HS-5 (cell line): ENCODE results near the gene SLC25A48.

Source experiments
- DNase-seq: peaks from one replicate; pipeline ENCODE4 v3.0.0-alpha.2; 2012; ENCODE audit warnings: low read depth

The SLC25A48 gene, protein sequence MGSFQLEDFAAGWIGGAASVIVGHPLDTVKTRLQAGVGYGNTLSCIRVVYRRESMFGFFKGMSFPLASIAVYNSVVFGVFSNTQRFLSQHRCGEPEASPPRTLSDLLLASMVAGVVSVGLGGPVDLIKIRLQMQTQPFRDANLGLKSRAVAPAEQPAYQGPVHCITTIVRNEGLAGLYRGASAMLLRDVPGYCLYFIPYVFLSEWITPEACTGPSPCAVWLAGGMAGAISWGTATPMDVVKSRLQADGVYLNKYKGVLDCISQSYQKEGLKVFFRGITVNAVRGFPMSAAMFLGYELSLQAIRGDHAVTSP

DNA sequence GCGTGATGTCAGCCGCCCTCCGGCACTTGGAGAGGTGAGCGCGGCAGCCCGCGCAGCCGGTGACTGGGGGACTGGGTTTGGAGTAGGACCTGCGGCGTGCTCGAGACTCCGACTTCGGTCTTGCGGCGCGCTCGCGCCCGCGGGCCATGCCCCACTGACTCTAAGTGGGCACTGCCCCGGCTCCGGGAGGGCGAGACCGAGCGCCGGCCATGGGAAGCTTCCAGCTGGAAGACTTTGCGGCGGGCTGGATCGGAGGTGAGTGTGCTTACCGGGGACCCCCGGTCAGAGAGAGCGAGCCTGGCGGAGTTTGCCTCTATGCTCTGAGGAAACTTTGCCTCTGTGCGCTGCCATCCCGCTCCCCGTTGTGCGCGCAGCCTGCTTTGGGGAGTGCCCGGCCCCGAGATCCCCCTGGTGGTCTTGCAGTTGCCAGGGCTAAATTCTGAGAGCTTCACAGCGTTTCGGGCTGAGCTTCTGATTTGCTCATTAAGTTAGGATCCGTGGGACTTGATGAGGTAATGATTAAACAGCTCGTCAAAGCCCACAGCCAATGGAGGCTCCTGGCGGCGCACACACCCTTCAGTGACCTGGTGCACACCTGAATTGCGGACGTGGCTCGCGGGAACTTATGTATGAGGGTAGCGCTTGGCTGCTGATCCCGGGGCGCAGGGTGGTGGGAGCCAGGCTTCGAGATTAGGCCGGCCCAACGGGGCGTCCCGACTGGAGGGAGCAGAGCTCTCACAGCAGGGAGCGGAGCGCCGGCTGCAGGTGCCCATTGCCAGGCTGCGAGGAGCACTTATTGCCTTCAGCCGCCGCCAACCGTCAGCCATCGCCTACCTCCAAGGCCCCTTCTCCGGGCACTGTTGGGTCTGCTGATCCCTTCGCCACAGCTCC is at the start of gene SLC25A48:
Gene SLC25A48, plus strand, starts transcription at position 25 of the 891 bp plus-strand sequence. Its CDS starts 185 bp downstream, at position 210.
- no peak for DNase-seq

DNA sequence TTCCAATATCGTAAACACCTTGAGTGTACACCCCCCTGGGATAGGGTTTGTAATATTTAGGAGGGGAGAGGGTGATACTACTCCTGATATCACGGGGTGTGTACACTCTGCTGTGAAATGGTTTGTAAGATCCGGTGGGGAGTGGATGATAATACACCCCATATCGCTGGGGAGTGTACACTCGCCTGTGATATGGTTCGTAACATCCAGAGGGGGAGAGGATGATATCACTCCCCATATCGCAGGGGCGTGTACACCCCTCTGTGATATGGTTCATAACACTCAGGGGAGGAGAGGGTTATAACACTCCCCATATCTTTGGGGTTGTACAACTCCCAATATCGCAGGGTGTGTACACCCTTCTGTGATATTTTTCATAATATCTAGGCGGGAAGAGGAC is 33.8 kb upstream of the SLC25A48 start:
- DNase-seq = no peak

DNA sequence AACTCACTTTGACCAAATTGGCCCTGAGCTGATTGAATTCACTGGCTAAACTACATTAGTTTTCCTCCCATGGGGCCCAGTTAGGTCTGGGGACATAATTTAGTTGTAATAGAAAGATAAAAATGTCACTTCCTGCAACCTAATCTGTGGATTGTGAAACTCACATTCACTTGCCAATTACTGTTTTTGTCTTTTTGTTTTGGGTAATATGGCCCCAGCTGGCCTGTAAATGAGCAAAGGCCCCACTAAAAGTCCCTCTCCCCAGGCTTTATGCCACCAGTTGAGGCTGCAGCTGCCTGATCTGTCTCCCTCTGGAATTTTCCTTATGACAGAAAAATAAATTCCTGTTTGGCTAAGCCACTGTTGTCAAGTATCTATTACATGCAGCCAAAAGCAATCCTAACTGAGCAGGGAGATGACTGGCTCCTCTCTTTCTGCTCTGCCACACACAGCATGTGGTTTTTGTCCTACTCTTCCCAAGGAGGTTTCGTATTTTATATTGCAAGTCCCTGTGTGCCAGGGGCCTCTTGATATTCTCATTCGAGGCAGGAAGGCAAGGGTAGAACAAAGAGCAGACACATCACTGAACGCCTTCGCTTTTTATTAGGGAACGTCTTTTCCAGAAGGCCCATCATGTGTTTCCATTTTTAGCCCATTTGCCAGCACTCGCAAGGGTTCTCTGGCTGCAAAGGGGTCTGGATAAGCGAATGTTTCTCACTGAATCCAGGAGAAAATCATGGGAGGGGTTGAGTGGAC is 24.1 kb upstream of the SLC25A48 start:
- DNase-seq = no peak

DNA sequence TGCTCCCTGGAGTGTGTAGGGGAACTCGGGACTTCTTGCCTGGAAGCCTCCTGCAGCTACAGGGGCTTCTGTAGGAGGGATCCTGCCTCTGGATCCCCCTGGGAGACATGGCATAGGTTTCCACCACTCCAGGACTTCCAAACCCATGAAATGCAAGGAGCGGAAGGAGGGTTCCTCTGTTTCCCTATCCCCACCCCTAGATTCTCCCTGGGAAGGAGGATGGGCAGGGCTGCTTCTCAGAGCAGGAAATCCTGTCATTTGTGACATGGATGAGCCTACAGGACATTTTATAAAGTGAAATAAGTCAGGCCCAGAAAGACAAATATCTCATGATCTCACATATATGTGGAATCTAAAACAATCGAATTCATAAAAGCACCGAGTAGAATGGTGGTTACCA is 23.5 kb upstream of the SLC25A48 start:
- DNase-seq = no peak

DNA sequence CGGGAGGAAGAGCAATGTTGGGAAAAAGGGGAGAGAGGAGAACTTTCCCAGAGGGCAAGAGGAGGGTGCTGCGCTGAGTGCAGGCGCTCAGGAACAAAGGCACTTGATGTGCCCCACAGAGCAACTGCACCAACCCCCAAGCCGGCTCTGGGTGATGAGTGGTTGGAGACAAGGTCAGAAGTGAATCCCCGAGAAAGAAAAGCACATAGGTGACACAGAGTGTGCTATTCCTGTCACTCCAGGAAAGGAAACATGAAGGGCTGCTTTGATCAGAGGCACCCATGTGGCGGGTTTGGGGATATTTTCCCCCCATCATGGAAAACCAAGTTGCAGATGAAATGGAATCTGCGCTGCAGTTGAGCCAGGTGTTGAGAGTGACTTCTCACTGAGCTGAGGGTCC is 20.7 kb upstream of the SLC25A48 start:
- DNase-seq = no peak

DNA sequence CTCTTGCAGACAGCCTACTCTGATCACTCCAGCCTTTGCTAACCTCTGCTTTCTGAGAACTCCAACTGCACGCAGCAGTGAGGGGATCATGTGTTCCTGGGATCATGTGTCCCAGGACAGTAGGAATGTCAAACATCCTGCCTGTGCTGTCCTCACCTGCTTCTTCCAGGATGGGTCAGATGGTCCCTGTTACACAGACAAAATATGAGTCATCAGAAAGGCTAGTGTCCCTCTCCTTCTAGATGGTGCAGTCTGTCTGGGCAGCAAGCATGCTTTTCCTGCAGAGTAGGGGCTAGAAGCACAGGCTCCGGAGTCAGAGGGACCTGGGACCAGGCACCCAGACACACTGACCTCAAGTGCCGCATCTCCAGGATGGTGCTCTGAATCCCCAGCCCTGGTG is 20.1 kb upstream of the SLC25A48 start:
- no peak for DNase-seq

DNA sequence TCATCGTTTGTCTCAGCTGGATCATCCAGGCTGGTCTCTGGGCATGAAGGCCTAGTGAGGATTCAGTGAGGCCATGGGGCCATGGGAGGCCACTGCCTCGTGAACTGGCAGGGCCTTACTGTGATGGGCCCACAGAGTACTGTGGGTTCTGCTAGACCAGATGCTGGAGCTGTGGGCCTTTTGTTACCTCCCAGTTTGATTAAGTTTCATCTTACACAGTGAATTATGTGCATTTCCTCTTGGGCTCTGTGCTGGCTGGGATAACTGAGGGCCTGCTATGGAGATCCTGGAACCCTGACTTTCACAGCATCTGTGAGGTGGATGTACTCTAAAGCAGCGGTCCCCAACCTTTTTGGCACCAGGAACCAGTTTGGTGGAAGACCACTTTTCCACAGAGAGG is 19.7 kb upstream of the SLC25A48 start:
- DNase-seq = no peak

DNA sequence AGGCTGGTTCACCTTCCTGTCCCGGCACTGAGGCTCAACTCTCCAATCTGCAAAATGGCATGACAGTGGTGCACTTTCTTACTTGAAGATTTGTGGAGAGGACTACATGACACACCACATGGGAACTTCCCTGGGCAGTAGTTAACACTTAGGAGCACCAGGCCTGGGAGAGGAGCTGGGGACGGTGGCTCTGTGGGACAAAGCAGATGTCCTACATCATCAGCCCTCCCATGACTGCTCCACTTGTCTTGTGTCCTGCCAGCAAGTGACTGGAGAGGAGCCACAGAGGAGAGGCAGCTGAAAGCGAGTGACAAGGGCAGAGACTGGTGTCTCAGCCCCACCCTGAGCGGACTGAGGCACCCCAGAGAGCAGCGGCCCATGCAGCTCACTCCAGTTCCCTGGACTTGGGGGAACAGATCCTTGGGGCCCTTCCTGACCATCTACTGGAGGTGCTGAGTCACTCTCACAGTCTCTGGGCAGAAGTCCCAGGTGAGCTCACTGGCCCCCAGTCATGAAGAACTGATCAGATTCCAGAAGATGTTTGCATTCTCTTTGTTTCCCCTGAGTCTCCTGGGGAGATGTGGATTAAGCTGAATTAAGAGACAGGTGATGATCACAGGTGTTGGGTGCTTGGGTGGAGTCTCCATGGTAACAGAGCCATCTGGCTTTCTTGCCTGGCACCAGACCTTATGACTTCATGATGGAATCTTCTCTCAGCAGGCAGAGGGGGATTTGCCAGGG is 13.2 kb upstream of the SLC25A48 start:
- DNase-seq = no peak

DNA sequence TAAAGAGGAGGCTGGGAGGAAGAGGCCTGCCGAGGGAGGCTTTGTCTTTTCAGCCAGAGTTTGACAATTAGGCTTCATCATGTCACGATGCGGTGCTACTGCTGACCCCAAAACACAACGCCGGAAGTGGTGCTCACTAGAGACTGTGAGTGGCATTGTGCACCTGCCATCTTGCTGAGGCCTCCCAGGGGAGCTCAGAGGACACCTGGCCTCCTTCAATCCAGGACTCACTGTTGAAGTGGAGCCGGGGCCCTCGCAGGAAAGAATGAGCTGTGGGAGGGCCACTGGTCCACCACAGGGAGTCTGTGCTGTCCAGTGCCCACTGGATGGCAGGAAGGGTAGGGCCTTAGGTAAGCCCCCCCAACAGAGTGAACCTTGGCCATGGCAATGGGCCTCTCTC is 12.7 kb upstream of the SLC25A48 start:
- no peak for DNase-seq

DNA sequence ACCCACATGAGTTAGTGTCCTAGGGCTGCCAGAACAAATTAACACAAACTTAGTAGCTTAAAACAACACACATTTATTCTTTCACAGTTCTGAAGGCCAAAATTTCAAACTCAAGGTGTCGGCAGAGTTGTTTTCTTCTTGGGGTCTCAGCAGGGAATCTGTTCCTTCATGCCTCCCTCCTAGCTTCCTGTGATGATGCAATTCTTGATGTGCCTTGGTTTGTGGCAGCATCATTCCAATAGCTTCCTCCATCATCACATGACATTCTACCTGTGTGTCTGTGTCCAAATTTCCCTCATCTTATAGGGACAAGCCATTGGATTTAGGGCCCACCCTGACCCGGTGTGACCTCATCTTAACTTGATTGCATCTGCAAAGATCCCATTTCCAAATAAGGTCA is 12.2 kb upstream of the SLC25A48 start:
- DNase-seq = no peak

DNA sequence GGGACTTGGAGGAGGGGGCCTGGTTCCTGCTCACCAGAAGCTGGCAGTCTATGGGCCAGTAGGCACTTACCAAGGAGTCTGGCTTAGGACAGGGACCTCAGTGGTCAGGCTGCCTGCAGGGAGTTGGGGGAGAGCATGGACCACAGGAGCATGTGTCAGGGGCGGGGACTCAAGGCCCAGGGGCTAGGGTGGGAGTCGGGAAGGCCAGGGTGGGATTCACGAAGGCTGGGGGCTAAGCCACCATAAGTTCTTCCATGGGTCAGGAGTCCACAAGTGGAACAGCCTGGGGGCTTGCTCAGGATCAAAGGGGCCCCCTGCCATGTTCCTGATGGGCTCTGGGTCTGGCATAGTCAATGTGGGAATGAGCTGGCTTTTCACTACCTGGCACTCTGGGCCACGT is 11.5 kb upstream of the SLC25A48 start:
- no peak for DNase-seq

DNA sequence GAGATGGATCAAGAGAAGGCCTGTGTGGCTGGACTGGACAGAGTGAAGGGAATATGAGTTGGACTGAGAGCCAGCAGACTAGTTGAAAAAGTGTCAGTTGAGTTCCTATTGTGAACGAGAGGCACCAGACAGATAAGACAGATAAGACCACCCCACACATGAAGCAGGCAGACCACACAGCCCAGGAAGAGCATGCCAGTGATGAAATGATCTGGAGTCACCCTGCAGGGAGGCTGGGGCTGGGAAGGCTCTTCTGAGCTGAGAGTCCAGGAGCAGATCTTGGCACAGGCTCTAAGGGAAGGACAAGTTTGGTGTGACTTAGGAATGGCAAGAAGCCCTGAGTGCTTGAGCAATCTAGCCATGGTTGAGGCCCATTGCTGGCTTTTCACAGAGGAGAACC is 10.6 kb upstream of the SLC25A48 start:
- DNase-seq = no peak

DNA sequence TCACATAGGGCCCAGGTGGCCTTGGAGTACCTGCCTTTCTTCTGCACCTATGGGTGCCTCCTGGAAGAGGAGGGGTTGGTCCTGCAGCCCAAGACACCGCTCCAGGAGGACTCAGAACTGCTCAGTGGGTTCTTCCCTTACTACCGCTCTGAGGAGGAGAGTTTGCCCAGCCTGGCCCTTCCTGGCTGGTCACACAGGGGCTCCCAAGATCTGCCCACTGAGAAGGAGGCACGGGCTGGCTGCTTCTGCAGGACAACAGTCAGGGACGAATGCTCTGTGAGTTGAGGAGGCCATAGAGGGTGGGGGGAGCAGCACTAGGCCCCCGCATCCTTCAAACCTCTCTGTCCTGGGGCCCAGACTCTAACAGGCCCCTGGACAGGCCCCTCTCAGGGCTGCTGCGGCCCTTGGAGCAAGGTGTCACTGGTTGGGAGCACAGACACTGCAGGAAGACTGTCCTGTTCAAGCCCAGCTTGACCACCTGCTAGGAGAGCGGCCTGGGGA is 9.9 kb upstream of the SLC25A48 start:
- DNase-seq = no peak

DNA sequence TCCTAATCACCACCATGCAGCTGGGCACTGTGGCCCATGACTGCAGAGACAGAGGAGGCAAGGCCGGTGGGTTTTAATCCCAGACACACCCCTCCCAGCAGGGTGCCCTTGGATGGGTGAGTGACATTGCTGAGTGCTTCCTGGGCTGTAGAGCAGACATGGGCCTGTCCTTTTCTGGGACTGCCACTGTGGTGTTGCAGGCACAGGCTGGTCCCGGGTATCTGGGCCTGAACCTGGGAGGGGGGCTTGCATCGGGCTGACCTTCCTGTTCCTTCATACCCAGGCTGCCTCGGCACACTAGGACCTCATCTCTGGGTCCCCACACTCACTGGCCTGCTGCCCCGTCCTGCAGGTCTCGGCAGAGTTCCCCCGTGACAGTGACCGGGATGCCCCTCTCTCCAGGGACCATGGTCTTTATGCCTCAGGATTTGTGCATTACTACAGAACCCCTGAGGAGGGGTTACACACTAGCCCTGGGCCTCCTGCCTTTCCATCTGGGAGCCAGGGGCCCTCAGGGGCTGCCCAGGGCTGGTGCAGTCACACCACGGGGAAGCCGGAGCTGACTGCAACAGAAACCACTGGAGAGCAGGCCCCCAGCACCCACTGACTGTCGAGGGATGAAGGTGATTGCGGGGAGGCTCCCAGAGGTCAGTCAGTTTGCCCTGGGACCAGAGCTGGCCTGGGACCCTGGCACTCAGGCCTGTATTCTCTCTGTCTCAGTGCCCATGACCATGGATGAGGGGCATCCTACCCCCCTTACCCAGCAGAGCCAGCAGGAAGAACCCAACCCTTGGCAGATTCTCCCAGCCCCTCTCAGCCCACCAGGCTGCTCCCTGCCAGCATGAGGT is 8.9 kb upstream of the SLC25A48 start:
- no peak for DNase-seq

DNA sequence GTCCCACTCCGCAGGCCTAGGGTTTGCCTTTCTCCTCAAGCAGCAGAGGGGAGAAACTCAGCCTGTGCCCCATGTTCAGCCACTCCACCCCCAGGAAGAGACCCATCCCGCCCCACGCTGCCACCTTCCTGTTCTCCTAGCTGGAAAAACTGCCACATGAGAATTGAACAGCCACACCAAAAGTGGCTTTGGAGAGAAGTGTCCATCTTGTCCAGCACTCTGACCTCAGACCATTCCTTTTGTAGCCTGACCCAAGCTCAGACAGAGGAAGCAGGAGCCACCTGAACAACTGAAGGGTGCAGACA is 8.3 kb upstream of the SLC25A48 start:
- no peak for DNase-seq

DNA sequence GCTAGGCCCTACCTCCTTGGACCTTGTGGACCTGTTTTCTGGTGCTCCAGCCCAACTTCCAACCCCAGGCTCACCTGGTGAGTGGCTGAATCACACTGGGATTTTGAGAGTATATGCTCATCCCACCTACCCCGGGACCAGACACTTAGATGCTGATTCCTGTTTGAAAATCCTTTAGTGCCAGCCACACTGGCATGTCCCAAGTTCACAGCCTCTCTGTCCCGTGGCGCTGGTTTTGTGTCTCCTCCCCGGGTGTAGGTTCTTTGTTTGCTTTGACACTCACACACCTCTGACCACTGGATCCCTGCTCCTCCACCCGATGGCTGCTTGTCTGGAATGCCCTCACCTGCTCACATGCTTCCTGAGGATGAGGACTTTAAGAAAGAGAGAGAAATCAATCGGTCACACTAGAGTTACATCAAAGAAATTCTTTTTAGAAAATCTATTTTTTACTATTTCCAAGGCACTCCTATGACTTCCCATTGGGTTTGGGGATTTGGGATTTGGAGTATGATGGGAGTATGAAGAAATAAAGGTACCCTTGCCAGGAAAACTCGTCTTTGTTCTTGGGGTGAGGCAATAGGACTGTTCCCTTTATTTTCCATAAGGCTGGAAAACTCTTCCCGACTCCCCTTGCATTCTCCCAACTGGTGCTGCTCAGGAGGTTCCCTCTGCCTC is 7.3 kb upstream of the SLC25A48 start:
- DNase-seq = no peak

DNA sequence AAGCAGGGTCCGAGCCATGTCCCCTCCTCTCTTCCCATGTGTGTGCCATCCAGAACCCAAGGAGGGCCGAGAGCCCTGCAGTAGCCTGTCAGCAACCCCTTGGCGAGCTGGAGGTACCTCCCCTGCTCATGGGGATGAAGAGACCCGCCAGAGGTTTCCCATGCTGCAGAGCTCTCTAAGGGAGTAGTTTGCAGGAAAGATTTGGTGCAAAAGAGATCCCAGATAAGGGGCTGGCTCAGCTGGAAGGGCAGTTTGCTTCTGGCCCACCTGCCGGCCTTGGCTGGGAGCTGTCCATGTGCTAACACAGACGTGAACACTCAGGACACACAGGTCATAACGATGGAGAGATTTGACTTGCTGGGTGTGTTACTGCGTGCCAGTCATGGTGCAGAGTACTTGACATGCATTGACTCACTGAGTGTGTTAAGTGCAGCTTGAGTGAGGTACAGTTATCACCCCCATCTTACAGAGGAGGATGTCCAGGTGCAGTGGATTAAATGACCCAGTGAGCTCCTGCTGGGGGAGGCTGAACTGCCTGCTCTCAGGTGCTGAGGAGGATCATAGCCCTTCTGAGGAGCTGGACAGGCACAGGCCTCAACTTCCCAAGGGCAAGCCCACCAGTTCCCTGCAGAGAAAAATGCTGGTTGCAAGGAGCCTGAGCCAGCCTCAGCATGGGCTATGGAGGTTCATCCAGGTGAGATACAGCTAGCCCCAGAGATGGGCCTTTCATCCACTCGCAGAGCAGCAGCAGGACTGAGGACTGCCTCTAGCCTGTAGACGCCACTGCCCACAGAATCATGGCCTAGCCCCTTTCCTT is 6.3 kb upstream of the SLC25A48 start:
- no peak for DNase-seq

DNA sequence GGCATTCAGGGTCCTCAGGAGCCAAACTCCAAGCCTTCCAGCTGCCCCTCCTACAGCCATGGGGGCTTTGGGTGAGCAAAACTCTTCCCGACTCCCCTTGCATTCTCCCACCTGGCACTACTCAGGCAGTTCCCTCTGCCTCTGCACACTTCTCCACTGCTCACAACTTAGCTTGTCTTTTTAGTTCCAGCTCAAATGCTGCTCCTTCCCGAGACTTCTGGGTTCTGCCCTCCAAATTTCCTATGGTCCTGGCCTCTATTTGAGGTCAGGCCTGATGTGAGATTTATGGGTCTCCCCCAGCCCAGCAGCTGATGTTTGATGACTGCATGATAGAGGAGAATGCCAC is 5.7 kb upstream of the SLC25A48 start:
- no peak for DNase-seq

DNA sequence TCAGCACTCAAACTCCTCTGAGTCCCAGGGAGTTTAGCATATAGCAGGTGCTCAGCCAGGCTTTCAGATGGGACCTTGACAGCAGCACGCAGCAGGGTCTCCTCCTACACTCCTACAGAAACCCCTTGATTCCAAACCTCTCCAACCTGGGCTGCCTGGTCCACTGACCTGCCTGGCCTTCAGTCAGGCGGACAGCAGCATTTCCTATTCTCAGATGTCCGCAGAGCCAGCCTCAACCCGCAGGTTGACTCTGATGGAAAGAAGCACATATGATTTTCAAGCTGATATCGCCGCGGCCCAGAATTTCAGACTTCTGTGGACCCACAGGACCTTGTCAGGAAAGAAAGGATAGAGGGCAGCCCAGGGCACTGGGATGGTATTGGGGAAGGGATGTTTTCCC is 5.3 kb upstream of the SLC25A48 start:
- no peak for DNase-seq
